ENCODE measurements around the gene IDH2. TPM values are rescaled to one million over a fixed set of nuclear protein-coding genes. Genes with fewer than 3 reads are reported as not detected.

IDH2 gene
- total and polyA plus RNA-seq, 4 donors: 149 to 339 (median 298) TPM

DNA sequence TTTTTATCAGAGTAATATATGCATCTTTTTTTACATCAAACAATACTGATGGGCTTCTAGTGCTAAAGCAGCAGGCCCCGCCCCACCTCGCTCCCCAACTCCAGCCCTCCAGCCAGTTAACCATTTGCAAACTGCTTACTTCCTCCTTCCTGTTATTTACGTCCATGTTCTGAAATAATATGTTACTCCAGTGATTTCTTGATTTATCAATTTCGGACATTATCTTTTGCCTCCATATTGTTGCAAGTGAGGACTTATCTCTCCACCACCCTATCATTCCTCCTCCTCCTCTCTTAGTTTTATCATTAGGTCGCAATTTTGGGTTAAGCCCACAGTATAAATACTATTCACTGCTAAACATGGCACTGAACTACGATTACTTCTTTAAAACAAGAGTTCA, 61.6 kb downstream of the IDH2 start:
- no peaks in the 10 kb centered on the region for H3K9me3 ChIP-seq (ENCODE audit: control insufficient read depth in 4 of 4, low read length in 3 of 4)
- 74% methylated on average over 6 of the region's 6 CpGs for WGBS
- H3K4me3 ChIP-seq (ENCODE audit: low read depth in 1 of 3, low read length in 3 of 3): no peak overlapping the region
- TF ChIP-seq SP1 (IDR thresholded peaks at IDR 0.05) (no peak), REST (IDR thresholded peaks at IDR 0.05) (no peak), FOXA1 (IDR thresholded peaks at IDR 0.05) (no peak), HNF4G (IDR thresholded peaks at IDR 0.05) (no peak), HNF4A (conservative IDR thresholded peaks at IDR 0.05) (no peak), YY1 (IDR thresholded peaks at IDR 0.05) (no peak), ATF3 (IDR thresholded peaks at IDR 0.05) (no peak), CTCF (IDR thresholded peaks at IDR 0.05; ENCODE audit: low read depth, low read length, missing input control) (no peak)
- H3K36me3 ChIP-seq (ENCODE audit: control insufficient read depth in 4 of 4, insufficient read depth in 3 of 4, low read depth in 1 of 4, low read length in 3 of 4): no peaks in the 10 kb centered on the region
- H3K27ac ChIP-seq (ENCODE audit: low read depth in 1 of 2, low read length in 2 of 2): no peak overlapping the region
- no peak overlapping the region for H3K9ac ChIP-seq (ENCODE audit: low read depth in 1 of 2, low read length in 2 of 2)
- DNase-seq (ENCODE audit: low spot score): no peak
- no peaks in the 10 kb centered on the region for H3K27me3 ChIP-seq (ENCODE audit: control insufficient read depth in 4 of 4, insufficient read depth in 4 of 4, low read length in 3 of 4)
- H3K4me1 ChIP-seq (ENCODE audit: control insufficient read depth in 4 of 4, insufficient read depth in 4 of 4, low read length in 3 of 4): peaks cover 19 to 35% (median 30%) of the 10 kb centered on the region in 4 donors

GRCh38 chr15:90039996-90040395, 62.3 kb downstream of the IDH2 start:
- no peak for DNase-seq (ENCODE audit: low spot score)
- TF ChIP-seq HNF4G (IDR thresholded peaks at IDR 0.05) (no peak), GABPA (IDR thresholded peaks at IDR 0.05 in 1 of 2, conservative IDR thresholded peaks at IDR 0.05 in 1 of 2) (no peak), HNF4A (conservative IDR thresholded peaks at IDR 0.05) (no peak), SP1 (IDR thresholded peaks at IDR 0.05) (no peak), REST (IDR thresholded peaks at IDR 0.05) (no peak), JUND (IDR thresholded peaks at IDR 0.05) (no peak), CTCF (IDR thresholded peaks at IDR 0.05; ENCODE audit: low read depth, low read length, missing input control) (no peak), TAF1 (conservative IDR thresholded peaks at IDR 0.05) (no peak), FOXA2 (IDR thresholded peaks at IDR 0.05) (no peak), NR2F2 (IDR thresholded peaks at IDR 0.05) (no peak), RAD21 (IDR thresholded peaks at IDR 0.05) (no peak), FOXA1 (IDR thresholded peaks at IDR 0.05) (no peak), YY1 (IDR thresholded peaks at IDR 0.05) (no peak), EGR1 (IDR thresholded peaks at IDR 0.05; ENCODE audit: low read depth in 2 of 2) (no peak)
- TF ChIP-seq, protein P1, sequence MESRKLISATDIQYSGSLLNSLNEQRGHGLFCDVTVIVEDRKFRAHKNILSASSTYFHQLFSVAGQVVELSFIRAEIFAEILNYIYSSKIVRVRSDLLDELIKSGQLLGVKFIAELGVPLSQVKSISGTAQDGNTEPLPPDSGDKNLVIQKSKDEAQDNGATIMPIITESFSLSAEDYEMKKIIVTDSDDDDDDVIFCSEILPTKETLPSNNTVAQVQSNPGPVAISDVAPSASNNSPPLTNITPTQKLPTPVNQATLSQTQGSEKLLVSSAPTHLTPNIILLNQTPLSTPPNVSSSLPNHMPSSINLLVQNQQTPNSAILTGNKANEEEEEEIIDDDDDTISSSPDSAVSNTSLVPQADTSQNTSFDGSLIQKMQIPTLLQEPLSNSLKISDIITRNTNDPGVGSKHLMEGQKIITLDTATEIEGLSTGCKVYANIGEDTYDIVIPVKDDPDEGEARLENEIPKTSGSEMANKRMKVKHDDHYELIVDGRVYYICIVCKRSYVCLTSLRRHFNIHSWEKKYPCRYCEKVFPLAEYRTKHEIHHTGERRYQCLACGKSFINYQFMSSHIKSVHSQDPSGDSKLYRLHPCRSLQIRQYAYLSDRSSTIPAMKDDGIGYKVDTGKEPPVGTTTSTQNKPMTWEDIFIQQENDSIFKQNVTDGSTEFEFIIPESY (IDR thresholded peaks at IDR 0.05): no peak
- TF ChIP-seq, protein P2, sequence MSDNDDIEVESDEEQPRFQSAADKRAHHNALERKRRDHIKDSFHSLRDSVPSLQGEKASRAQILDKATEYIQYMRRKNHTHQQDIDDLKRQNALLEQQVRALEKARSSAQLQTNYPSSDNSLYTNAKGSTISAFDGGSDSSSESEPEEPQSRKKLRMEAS (IDR thresholded peaks at IDR 0.05): no peak
- H3K9me3 ChIP-seq (ENCODE audit: control insufficient read depth in 4 of 4, low read length in 3 of 4): no peaks in the 10 kb centered on the region
- H3K36me3 ChIP-seq (ENCODE audit: control insufficient read depth in 4 of 4, insufficient read depth in 3 of 4, low read depth in 1 of 4, low read length in 3 of 4): no peaks in the 10 kb centered on the region
- 72% methylated on average over 5 of the region's 5 CpGs for WGBS
- no peak overlapping the region for H3K9ac ChIP-seq (ENCODE audit: low read depth in 1 of 2, low read length in 2 of 2)
- no peak overlapping the region for H3K4me3 ChIP-seq (ENCODE audit: low read depth in 1 of 3, low read length in 3 of 3)
- H3K4me1 ChIP-seq (ENCODE audit: control insufficient read depth in 4 of 4, insufficient read depth in 4 of 4, low read length in 3 of 4): peaks cover 22 to 42% (median 32%) of the 10 kb centered on the region in 4 donors
- no peak overlapping the region for H3K27ac ChIP-seq (ENCODE audit: low read depth in 1 of 2, low read length in 2 of 2)
- H3K27me3 ChIP-seq (ENCODE audit: control insufficient read depth in 4 of 4, insufficient read depth in 4 of 4, low read length in 3 of 4): no peaks in the 10 kb centered on the region

Data from liver (tissue), 9 donors.